AG09319 (cell line): ENCODE measurements around the gene TDRD12.
"Not testable (repeated sequence)": the region's sequence is repeated elsewhere in the genome, so short reads cannot be mapped to it uniquely, and the experiment has no call there.

Experiments
- DNase-seq: peaks from one replicate; pipeline ENCODE4 v3.0.0-alpha.2; 2010; ENCODE audit warnings: low read depth; ENCODE audit errors: extremely low read depth
- TF ChIP-seq, protein P1 (sequence below): IDR thresholded peaks from 2 replicates; pipeline ENCODE4 v1.5.1; 2011; ENCODE audit warnings: low read depth, mild to moderate bottlenecking, inconsistent platforms, low read length, moderate library complexity

Gene TDRD12

DNA sequence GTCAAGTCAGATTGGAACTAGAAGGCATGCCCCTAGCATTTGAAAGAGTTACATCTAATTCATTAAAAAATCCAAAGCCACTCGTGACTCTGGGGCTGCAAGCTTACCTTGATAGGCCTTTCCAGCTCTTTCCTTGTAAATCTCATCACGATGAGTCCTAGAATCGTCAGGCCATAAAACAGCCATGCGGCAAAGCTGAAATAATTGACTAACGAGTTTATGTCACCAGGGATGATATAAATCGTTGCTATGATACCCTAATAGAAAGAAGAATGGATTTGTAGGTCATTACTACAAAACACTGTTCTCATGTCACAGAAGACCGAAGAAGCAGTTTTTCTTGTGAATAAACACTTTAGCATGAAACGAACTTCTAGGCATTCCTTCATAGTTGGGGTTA is 122.5 kb downstream of the TDRD12 start:
- DNase-seq = no peak
- TF ChIP-seq, protein P1, sequence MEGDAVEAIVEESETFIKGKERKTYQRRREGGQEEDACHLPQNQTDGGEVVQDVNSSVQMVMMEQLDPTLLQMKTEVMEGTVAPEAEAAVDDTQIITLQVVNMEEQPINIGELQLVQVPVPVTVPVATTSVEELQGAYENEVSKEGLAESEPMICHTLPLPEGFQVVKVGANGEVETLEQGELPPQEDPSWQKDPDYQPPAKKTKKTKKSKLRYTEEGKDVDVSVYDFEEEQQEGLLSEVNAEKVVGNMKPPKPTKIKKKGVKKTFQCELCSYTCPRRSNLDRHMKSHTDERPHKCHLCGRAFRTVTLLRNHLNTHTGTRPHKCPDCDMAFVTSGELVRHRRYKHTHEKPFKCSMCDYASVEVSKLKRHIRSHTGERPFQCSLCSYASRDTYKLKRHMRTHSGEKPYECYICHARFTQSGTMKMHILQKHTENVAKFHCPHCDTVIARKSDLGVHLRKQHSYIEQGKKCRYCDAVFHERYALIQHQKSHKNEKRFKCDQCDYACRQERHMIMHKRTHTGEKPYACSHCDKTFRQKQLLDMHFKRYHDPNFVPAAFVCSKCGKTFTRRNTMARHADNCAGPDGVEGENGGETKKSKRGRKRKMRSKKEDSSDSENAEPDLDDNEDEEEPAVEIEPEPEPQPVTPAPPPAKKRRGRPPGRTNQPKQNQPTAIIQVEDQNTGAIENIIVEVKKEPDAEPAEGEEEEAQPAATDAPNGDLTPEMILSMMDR = no peak

DNA sequence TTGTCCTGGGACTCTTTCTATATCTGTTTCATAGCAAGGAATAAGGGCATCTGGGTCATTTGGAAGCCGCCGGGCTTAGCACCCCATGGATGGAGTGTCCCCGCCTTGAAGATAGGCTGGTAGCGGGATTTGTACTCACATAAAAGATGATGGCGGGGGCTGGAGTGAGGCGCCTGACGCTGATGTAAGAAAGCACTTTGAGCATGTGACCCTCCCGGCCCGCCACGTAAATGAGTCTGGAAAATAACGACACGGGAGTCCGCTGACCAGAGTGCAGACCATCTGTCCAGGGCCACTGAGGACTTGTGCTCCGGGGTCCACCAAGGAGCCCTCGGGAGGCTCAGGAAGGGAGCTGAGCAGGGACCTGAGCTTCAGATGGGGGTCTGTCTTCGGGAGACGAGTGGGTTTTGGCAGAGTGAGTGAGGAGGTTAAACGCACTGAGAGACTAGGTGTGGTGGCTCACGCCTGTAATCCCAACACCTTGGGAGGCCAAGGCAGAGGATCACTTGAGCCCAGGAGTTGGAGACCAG is 124.2 kb downstream of the TDRD12 start:
- DNase-seq = no peak
- TF ChIP-seq, protein P1 = no peak

DNA sequence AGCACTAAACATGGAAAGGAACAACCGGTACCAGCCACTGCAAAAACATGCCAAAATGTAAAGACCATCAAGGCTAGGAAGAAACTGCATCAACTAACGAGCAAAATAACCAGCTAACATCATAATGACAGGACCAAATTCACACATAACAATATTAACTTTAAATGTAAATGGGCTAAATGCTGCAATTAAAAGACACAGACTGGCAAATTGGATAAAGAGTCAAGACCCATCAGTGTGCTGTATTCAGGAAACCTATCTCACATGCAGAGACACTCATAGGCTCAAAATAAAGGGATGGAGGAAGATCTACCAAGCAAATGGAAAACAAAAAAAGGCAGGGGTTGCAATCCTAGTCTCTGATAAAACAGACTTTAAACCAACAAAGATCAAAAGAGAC is 128.5 kb downstream of the TDRD12 start:
- DNase-seq = not testable (repeated sequence)

DNA sequence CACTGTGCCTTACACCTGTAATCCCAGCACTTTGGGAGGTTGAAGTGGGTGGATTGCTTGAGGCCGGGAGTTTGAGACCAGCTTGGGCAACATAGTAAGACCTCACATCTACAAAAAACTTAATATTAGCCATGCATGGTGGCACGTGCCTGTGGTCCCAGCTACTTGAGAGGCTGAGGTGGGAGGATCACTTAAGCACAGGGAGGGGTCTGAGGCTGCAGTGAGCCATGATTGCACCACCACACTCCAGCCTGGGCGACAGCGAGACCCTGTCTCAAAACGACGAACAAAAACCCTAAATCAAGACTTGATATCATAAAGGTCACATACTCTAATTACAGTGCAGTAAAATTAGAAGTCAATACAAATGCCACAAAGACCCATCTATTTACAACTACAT is 132.6 kb downstream of the TDRD12 start:
- TF ChIP-seq, protein P1 = no peak
- no peak for DNase-seq

DNA sequence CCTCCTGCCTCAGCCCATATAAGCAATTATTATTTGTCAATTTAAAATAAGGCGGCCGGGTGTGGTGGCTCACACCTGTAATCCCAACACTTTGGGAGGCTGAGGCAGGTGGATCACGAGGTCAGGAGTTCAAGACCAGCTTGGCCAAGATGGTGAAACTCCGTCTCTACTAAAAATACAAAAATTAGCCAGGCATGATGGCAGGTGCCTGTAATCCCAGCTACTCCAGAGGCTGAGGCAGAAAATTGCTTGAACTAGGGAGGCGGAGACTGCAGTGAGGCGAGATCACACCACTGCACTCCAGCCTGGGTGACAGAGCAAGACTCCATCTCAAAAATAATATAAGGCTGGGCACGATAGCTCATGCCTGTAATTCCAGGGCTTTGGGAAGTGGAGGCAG is 137.3 kb downstream of the TDRD12 start:
- not testable (repeated sequence) for DNase-seq

DNA sequence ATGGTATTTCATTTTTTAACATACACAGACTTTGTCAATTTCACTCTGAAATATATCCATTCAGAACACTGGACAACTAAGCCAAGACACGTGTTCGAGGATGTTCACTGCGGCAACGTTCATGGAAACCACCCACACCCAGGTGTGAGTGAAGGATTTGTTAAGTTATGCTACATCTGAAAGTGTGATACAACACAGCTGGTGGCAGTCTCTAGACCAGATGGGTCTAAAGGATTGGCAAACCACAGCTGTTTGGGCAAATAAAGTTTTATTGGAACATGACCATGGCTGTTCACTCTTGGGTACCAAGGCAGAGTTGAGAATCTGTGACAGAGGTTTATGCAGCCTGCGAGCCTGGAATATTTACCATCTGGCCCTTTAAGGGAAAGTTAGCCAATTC is 138.0 kb downstream of the TDRD12 start:
- DNase-seq = no peak
- TF ChIP-seq, protein P1 = no peak

DNA sequence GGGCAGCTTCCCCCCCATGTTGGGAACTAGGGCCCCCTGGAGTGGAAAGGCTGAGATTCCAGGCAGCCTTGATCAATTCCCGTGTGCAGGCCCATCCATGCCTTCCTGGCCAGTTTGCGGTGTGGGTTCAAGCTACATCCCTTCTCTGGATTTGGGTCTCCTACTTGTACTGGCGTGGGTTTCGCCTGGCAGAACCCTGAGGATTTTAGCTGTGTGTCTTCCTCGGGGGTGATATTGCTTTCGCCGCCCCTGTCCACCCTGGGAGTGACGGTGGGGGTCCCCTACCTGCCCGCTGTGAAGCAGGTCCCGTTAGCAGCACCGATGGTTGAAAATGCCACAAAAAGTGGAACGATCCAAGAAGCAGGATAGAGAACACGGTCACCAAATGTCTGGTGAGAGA is 138.6 kb downstream of the TDRD12 start:
- no peak for DNase-seq
- TF ChIP-seq, protein P1 = no peak

DNA sequence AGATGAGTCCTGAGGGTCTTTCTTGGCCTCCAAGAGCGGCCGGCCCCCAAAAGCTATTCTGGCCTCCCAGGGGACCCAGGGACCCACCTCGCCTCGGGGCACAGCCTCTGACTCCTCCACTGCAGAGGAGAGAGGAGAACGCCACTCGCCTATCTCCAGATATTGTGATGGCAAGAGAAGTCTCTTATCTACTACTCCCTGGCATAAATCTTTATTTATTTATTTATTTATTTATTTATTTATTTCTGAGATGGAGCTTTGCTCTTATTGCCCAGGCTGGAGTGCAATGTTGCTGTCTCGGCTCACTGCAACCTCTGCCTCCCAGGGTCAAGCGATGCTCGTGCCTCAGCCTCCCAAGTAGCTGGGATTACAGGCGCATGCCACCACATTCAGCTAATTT is 139.0 kb downstream of the TDRD12 start:
- no peak for DNase-seq
- TF ChIP-seq, protein P1 = no peak
